GM12865 (cell line): Measurements from ENCODE around the gene PRRG2.
"Not testable (repeated sequence)": the region's sequence is repeated elsewhere in the genome, so short reads cannot be mapped to it uniquely, and the experiment has no call there.

ENCODE experiments used
- DNase-seq: peaks from one replicate; pipeline ENCODE4 v3.0.0; 2010; ENCODE audit warnings: low read depth
- H3K4me3 ChIP-seq: 2 replicates; pipeline ENCODE4 v1.5.1; 2011; ENCODE audit warnings: mild to moderate bottlenecking, low read depth, low read length, control low read depth
- TF ChIP-seq, protein P1 (sequence below): IDR thresholded peaks from 2 replicates; pipeline ENCODE4 v1.5.1; 2011; ENCODE audit warnings: low read length, control low read depth, low read depth, inconsistent platforms; ENCODE audit not compliant: insufficient read depth; ENCODE audit errors: missing control alignments

PRRG2 gene

DNA sequence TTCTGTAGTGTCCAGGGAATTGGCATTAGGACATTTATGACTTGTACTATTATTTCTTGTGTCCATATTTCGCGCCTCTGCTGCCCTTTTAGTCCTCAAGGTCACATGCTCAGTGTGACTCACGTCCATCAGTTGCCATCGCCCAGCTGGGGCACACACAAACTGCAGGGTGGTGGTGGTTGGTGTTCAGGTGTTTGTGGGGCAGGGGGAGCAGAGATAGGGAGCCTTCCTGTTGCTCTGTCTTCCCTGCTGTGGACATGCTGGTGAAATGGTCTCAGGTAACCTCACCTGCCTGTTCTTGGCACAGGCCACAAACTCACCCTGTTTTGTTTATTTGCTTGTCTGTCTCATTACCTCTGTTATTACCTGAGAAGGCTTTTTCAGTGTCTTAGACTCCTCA, 32.3 kb downstream of the PRRG2 start:
- H3K4me3 ChIP-seq: no peak overlapping the region
- DNase-seq: no peak
- TF ChIP-seq, protein P1, sequence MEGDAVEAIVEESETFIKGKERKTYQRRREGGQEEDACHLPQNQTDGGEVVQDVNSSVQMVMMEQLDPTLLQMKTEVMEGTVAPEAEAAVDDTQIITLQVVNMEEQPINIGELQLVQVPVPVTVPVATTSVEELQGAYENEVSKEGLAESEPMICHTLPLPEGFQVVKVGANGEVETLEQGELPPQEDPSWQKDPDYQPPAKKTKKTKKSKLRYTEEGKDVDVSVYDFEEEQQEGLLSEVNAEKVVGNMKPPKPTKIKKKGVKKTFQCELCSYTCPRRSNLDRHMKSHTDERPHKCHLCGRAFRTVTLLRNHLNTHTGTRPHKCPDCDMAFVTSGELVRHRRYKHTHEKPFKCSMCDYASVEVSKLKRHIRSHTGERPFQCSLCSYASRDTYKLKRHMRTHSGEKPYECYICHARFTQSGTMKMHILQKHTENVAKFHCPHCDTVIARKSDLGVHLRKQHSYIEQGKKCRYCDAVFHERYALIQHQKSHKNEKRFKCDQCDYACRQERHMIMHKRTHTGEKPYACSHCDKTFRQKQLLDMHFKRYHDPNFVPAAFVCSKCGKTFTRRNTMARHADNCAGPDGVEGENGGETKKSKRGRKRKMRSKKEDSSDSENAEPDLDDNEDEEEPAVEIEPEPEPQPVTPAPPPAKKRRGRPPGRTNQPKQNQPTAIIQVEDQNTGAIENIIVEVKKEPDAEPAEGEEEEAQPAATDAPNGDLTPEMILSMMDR: no peak

DNA sequence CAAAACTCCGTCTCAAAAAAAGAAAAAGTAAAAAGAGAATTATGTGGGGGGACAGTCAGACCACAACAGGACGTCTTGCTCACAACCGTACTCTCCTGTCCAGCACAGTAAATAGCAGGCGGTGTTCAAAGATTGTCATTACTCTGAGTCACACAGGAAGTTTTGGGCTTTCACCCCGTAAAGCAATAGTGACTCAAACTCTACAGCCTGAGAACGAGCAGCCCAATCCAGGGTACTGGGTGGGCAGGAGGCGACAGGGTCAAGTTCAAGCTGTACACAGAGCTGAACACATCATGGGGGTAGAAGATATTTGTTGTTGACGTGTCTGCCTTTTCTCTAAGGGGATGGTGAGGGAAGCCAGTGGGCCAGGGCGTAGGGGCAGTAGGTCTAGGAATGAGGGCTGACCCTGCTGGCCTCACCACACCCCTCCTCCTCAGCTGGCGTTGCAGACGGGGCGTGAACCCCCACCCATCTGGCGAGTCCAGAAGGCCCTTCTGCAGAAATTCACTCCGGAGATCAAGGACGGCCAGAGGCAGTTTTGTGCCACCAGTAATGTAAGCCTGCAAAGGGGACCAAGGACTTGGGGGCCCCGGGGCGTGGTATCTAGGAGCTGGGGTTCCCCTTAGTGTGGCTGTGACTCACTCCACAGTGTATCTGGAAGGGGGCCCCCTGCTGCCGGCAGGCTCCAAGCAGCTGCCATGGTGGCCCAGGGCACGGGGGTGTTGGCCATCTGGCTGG, 33.1 kb downstream of the PRRG2 start:
- TF ChIP-seq, protein P1: no peak
- H3K4me3 ChIP-seq: no peak overlapping the region
- DNase-seq: peak; percentile 48

DNA sequence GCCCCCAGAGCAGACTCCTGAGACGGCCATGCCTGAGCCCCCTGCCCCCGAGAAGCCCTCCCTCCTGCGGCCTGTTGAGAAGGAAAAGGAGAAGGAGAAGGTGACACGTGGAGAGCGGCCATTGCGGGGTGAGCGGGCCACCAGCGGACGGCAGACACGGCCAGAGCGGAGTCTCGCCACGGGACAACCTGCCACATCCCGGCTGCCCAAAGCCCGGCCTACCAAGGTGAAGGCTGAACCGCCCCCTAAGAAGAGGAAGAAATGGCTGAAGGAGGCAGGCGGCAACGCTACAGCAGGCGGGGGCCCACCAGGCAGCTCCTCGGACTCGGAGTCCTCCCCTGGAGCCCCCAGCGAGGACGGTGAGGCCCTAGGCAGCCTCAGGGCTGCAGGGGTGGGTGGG, 34.7 kb downstream of the PRRG2 start:
- TF ChIP-seq, protein P1: no peak
- H3K4me3 ChIP-seq: no peak overlapping the region
- DNase-seq: no peak

DNA sequence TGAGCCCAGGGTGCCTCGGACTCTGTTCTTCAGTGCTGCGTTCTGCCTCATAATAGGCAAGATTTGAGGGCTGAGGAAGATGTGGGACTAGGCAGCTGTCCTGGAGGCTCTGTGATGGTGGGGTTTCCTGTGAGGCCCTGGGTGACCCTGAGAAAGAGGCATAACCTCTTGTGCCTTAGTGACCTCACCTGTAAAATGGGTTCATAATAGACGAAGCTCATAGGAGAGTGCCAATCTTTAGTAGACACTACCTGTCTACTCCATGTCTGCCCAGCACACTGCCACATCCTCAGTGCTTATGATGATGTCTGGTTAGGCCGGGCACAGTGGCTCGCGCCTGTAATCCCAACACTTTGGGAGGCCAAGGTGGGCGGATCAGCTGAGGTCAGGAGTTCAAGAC, 35.4 kb downstream of the PRRG2 start:
- H3K4me3 ChIP-seq: no peak overlapping the region
- DNase-seq: no peak
- TF ChIP-seq, protein P1: no peak

DNA sequence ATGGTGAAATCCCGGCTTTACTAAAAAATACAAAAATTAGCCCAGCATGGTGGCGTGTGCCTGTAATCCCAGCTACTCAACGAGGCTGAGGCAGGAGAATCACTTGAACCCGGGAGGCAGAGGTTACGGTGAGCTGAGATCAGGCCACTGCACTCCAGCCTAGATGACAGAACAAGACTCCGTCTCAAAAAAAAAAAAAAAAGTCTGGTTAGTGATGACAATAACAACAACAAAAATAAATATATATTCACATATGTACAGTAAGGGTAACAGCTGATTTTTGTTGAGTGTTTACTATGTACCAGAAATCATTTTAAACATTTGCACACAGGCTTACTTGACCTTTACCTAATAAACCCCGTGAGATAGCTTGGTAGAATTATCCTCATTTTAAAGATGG, 35.8 kb downstream of the PRRG2 start:
- no peak for DNase-seq
- TF ChIP-seq, protein P1: no peak
- no peak overlapping the region for H3K4me3 ChIP-seq

DNA sequence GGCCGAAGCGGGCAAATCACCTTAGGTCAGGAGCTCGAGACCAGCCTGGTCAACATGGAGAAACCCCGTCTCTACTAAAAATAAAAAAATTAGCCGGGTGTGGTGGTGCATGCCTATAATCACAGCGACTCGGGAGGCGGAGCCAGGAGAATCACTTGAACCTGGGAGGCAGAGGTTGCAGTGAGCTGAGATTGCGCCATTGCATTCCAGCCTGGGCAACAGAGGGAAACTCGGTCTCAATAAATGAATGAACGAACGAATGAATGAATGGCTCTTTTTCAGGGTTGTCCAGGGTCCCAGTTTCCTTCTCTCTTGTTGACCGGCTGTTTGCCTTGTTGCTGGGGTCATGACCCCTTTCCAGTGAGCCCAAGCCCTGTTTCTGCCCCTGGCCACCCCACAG, 36.7 kb downstream of the PRRG2 start:
- not testable (repeated sequence) for DNase-seq, H3K4me3 ChIP-seq

DNA sequence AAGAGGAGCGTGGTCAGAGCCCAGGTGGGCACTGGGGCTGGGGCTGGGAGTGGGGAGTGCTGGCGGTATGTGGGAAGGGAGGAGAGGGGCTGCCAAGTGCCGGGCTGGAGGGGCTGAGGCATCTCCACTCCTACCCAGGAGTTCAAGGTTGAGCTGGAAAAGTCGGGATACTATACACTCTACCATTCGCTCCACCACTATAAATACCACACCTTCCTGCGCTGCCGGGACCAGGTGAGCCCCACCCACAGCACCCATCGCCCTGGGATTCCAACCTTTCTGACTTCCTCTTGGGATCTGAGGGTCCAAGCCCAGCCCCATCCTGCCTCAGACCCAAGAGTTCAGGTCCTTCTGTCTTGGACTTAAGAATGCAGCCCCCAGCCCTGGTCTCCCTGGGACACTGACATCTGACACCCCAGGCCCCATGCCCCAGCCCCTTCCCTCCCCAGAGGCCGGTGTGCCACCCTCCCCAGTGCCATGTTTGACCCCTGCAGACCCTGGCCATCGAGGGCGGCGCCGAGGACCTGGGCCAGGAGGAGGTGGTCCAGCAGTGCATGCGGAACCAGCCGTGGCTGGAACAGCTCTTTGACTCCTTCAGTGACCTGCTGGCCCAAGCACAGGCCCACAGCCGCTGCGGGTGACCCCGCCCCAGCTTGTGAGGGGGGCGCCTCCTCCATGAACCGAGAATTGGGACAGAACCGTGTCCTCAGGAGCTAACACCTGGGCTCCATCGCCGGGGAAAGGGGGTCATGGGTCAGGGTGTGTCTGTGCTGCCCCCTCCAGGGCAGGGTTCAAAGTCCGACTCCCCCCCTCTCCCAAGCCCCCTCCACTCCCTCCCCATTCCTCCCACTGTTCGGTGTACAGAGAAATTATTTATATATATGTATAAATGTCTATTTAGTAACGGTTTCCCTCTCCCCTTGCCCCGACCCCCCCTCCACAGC, 44.1 kb downstream of the PRRG2 start:
- TF ChIP-seq, protein P1: no peak
- DNase-seq: no peak
- no peak overlapping the region for H3K4me3 ChIP-seq
